HUES48 (cell line): ENCODE measurements around the gene MESD.
"Not testable (repeated sequence)": the region's sequence is repeated elsewhere in the genome, so short reads cannot be mapped to it uniquely, and the experiment has no call there.

Experiments
- H3K27ac ChIP-seq: one replicate; pipeline ENCODE4 v1.7.0; 2013; ENCODE audit warnings: low read depth, low read length, inconsistent platforms
- H3K27me3 ChIP-seq: 2 replicates; pipeline ENCODE4 v1.6.1; 2013; ENCODE audit warnings: mild to moderate bottlenecking, low read length; ENCODE audit not compliant: control insufficient read depth, insufficient read depth
- H3K36me3 ChIP-seq: 2 replicates; pipeline ENCODE4 v1.6.1; 2013; ENCODE audit warnings: low read length; ENCODE audit not compliant: control insufficient read depth, insufficient read depth
- H3K4me1 ChIP-seq: 2 replicates; pipeline ENCODE4 v1.6.1; 2013; ENCODE audit warnings: mild to moderate bottlenecking, low read length; ENCODE audit not compliant: control insufficient read depth, insufficient read depth
- H3K4me3 ChIP-seq: 2 replicates; pipeline ENCODE4 v1.5.1; 2013; ENCODE audit warnings: mild to moderate bottlenecking, low read depth, low read length
- H3K9ac ChIP-seq: 2 replicates; pipeline ENCODE4 v1.6.1; 2013; ENCODE audit warnings: mild to moderate bottlenecking, low read depth, low read length, moderate library complexity
- H3K9me3 ChIP-seq: 2 replicates; pipeline ENCODE4 v1.6.1; 2013; ENCODE audit warnings: low read length; ENCODE audit not compliant: control insufficient read depth, insufficient read depth

The MESD gene

GRCh38 chr15:80958818-80959495 lies 30.7 kb downstream of the MESD start:
- H3K36me3 ChIP-seq: no peaks in the 10 kb centered on the region
- no peaks in the 10 kb centered on the region for H3K9me3 ChIP-seq
- H3K27ac ChIP-seq: no peak overlapping the region
- H3K9ac ChIP-seq: no peak overlapping the region
- peaks cover 13% of the 10 kb centered on the region for H3K4me1 ChIP-seq
- H3K27me3 ChIP-seq: no peaks in the 10 kb centered on the region
- H3K4me3 ChIP-seq: no peak overlapping the region

- H3K9me3 ChIP-seq: no peaks in the 10 kb centered on the region
- no peak overlapping the region for H3K9ac ChIP-seq
- no peak overlapping the region for H3K4me3 ChIP-seq
- peaks cover 17% of the 10 kb centered on the region for H3K4me1 ChIP-seq
- H3K36me3 ChIP-seq: peaks cover 5% of the 10 kb centered on the region
- H3K27me3 ChIP-seq: no peaks in the 10 kb centered on the region
- H3K27ac ChIP-seq: no peak overlapping the region
These were observed 31.6 kb downstream of the MESD start for GRCh38 chr15:80957976-80958375.

DNA sequence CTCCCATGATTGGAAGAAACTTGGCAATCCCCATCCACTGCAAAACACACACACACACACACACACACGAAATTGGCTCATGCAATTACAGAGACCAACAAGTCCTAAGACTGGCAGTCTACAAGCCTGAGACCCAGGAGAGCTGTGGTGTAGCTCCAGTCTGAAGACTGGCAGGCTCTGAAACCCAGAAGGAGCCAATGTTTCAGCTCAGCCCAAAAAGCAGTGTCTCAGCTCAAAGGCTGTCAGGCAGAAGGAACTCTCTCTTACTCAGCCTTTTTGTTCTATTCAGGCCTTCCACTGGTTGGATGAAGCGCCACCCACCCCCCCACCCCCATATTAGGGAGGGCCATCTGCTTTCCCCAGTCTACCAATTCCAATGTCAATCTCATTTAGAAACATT lies 32.1 kb downstream of the MESD start:
- peaks cover 5% of the 10 kb centered on the region for H3K36me3 ChIP-seq
- H3K9ac ChIP-seq: no peak overlapping the region
- H3K27me3 ChIP-seq: no peaks in the 10 kb centered on the region
- H3K9me3 ChIP-seq: no peaks in the 10 kb centered on the region
- peaks cover 17% of the 10 kb centered on the region for H3K4me1 ChIP-seq
- no peak overlapping the region for H3K27ac ChIP-seq
- H3K4me3 ChIP-seq: no peak overlapping the region

- H3K9me3 ChIP-seq, H3K27me3 ChIP-seq, H3K9ac ChIP-seq, H3K4me3 ChIP-seq, H3K27ac ChIP-seq: not testable (repeated sequence)
- Histone ChIP-seq H3K36me3 (peaks cover 17% of the 10 kb centered on the region), H3K4me1 (peaks cover 17% of the 10 kb centered on the region)
These were observed 33.8 kb downstream of the MESD start for GRCh38 chr15:80955571-80956452.

DNA sequence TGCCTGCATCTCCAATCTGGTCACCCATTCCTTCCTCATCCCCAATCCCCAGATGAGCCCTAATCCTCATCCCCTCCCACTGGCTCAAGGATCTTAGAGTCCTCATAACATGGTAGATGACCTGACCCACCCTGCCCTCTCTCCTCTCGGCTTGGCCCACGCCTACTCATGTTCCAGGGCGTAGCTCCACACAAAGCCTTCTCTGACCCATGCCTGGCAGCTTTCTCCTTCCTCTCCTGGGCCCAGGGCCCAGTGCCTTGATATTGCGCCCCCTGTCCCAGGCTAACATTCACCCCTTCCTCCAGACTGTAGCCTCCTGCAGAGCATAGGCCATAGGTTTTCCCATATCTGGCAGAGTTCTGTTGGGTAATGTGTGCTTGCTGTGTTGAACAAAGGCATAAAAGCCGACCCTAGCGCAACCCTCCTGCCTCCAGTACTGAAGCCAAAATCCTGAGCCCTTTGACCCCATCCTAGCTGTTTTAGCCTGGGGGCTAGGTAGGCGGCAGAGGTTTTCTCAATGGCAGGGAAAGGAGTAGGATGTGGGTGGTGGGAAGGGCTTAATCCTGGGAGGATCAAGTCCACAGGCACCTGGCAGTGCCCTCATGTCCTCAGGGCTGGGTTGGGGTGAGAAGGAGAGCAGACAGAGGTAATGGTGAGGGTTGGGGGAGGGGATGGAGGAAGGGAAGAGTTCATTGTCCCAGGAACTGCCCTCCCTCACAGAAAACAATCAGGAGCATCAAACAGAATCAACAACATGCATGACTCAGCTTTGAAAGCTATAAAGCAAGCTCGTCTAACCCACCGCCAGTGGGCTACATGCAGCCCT lies 35.5 kb downstream of the MESD start:
- peaks cover 17% of the 10 kb centered on the region for H3K4me1 ChIP-seq
- H3K36me3 ChIP-seq: peaks cover 22% of the 10 kb centered on the region
- H3K9ac ChIP-seq: peak overlapping the region; percentile 37; the same call in 1 of the 2 replicates
- no peak overlapping the region for H3K4me3 ChIP-seq
- peak overlapping the region; percentile 88 for H3K27ac ChIP-seq
- no peaks in the 10 kb centered on the region for H3K27me3 ChIP-seq
- no peaks in the 10 kb centered on the region for H3K9me3 ChIP-seq

- Histone ChIP-seq H3K9me3 (no peaks in the 10 kb centered on the region), H3K36me3 (peaks cover 26% of the 10 kb centered on the region), H3K27me3 (no peaks in the 10 kb centered on the region), H3K27ac (no peak overlapping the region), H3K4me3 (no peak overlapping the region), H3K4me1 (peaks cover 17% of the 10 kb centered on the region), H3K9ac (no peak overlapping the region)
These were observed 36.3 kb downstream of the MESD start for GRCh38 chr15:80953001-80953952.

- H3K27ac ChIP-seq: no peak overlapping the region
- no peaks in the 10 kb centered on the region for H3K27me3 ChIP-seq
- peaks cover 13% of the 10 kb centered on the region for H3K4me1 ChIP-seq
- no peak overlapping the region for H3K4me3 ChIP-seq
- no peaks in the 10 kb centered on the region for H3K9me3 ChIP-seq
- no peak overlapping the region for H3K9ac ChIP-seq
- H3K36me3 ChIP-seq: peaks cover 39% of the 10 kb centered on the region
These were observed 37.7 kb downstream of the MESD start for GRCh38 chr15:80951941-80952340.

DNA sequence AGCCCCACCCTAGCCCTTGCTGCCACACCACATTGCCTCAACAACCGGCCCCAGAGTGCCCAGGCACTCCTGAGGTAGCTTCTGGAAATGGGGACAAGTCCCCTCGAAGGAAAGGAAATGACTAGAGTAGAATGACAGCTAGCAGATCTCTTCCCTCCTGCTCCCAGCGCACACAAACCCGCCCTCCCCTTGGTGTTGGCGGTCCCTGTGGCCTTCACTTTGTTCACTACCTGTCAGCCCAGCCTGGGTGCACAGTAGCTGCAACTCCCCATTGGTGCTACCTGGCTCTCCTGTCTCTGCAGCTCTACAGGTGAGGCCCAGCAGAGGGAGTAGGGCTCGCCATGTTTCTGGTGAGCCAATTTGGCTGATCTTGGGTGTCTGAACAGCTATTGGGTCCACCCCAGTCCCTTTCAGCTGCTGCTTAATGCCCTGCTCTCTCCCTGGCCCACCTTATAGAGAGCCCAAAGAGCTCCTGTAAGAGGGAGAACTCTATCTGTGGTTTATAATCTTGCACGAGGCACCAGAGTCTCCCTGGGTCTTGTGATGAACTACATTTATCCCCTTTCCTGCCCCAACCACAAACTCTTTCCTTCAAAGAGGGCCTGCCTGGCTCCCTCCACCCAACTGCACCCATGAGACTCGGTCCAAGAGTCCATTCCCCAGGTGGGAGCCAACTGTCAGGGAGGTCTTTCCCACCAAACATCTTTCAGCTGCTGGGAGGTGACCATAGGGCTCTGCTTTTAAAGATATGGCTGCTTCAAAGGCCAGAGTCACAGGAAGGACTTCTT lies 39.1 kb downstream of the MESD start:
- peaks cover 13% of the 10 kb centered on the region for H3K4me1 ChIP-seq
- H3K4me3 ChIP-seq: no peak overlapping the region
- no peaks in the 10 kb centered on the region for H3K27me3 ChIP-seq
- no peak overlapping the region for H3K9ac ChIP-seq
- peaks cover 53% of the 10 kb centered on the region for H3K36me3 ChIP-seq
- H3K27ac ChIP-seq: no peak overlapping the region
- H3K9me3 ChIP-seq: no peaks in the 10 kb centered on the region

DNA sequence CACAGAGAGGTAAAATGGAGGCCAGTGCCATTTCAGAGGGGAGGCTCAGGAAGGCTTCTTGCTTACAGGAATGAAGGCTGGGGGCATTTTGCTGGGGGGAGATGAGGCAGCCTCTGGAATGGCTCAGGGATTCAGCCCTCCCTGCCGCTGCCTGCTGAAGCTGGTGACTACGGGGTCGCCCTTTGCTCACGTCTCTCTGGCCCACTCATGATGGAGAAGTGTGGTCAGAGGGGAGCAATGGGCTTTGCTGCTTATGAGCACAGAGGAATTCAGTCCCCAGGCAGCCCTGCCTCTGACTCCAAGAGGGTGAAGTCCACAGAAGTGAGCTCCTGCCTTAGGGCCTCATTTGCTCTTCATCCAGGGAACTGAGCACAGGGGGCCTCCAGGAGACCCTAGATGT lies 39.9 kb downstream of the MESD start:
- H3K36me3 ChIP-seq: peaks cover 59% of the 10 kb centered on the region
- H3K4me3 ChIP-seq: no peak overlapping the region
- no peak overlapping the region for H3K27ac ChIP-seq
- H3K27me3 ChIP-seq: no peaks in the 10 kb centered on the region
- peaks cover 12% of the 10 kb centered on the region for H3K4me1 ChIP-seq
- H3K9ac ChIP-seq: no peak overlapping the region
- H3K9me3 ChIP-seq: no peaks in the 10 kb centered on the region
